CD8-positive, alpha-beta memory T cell (primary cell): ENCODE measurements around the gene DOP1A. TPM values are rescaled to one million over a fixed set of nuclear protein-coding genes. Genes with fewer than 3 reads are reported as not detected.

Experiments
- CTCF ChIA-PET: fragments of 350-600 bp; sonication (Branson Sonifier 250); formaldehyde crosslinking; loops from one replicate; lab custom pipeline; 2021; ENCODE audit warnings: antibody characterized with exemption; lab: Charles Lee
- POLR2A ChIA-PET: fragments of 350-600 bp; sonication (Branson Sonifier 250); formaldehyde crosslinking; loops from one replicate; lab custom pipeline; 2021; ENCODE audit warnings: antibody characterized with exemption; lab: Charles Lee
- DNase-seq, 5 donors: peaks; one replicate each; pipeline versions ENCODE4 v3.0.0 to v3.0.0-alpha.2; 2020 to 2022; ENCODE audit warnings: mixed read lengths in 1 of 5
- H3K27ac ChIP-seq: one replicate; pipeline ENCODE4 v1.7.0; 2013; ENCODE audit warnings: low read depth, mild to moderate bottlenecking, low read length, moderate library complexity
- H3K27me3 ChIP-seq: 2 replicates; pipeline ENCODE4 v1.7.0; 2013; ENCODE audit warnings: low read length, mild to moderate bottlenecking; ENCODE audit not compliant: insufficient read depth, poor library complexity, severe bottlenecking
- H3K36me3 ChIP-seq: 2 replicates; pipeline ENCODE4 v1.7.0; 2013; ENCODE audit warnings: mild to moderate bottlenecking, low read length, moderate library complexity; ENCODE audit not compliant: insufficient read depth
- H3K4me1 ChIP-seq: 2 replicates; pipeline ENCODE4 v1.7.0; 2013; ENCODE audit warnings: mild to moderate bottlenecking, low read length, moderate library complexity; ENCODE audit not compliant: insufficient read depth
- H3K4me3 ChIP-seq: 2 replicates; pipeline ENCODE4 v1.7.0; 2013; ENCODE audit warnings: mild to moderate bottlenecking, low read length
- H3K9me3 ChIP-seq: 2 replicates; pipeline ENCODE4 v1.7.0; 2013; ENCODE audit warnings: mild to moderate bottlenecking, low read length
- H3K27ac Mint-ChIP-seq, 8 donors: one replicate each; pipeline ENCODE4 v1.8.0; 2020 to 2021; ENCODE audit warnings: mixed read lengths in 8 of 8, mild to moderate bottlenecking in 6 of 8, inconsistent platforms in 3 of 8, moderate library complexity in 3 of 8
- H3K27me3 Mint-ChIP-seq, 2 donors: one replicate each; pipeline ENCODE4 v1.8.0; 2020 to 2021; ENCODE audit warnings: mixed read lengths in 2 of 2, mild to moderate bottlenecking in 1 of 2, moderate library complexity in 1 of 2
- H3K36me3 Mint-ChIP-seq, 3 donors: one replicate each; pipeline ENCODE4 v1.8.0; 2020 to 2021; ENCODE audit warnings: mixed read lengths in 3 of 3, inconsistent platforms in 1 of 3, mild to moderate bottlenecking in 1 of 3
- H3K4me1 Mint-ChIP-seq, 3 donors: one replicate each; pipeline ENCODE4 v1.8.0; 2020 to 2021; ENCODE audit warnings: mixed read lengths in 3 of 3, inconsistent platforms in 1 of 3, mild to moderate bottlenecking in 1 of 3
- H3K4me3 Mint-ChIP-seq, 7 donors: one replicate each; pipeline ENCODE4 v1.8.0; 2020 to 2021; ENCODE audit warnings: mixed read lengths in 7 of 7, mild to moderate bottlenecking in 6 of 7, moderate library complexity in 4 of 7, inconsistent platforms in 2 of 7
- H3K9me3 Mint-ChIP-seq, 5 donors: one replicate each; pipeline ENCODE4 v1.8.0; 2020 to 2022; ENCODE audit warnings: mixed read lengths in 5 of 5, mild to moderate bottlenecking in 3 of 5, moderate library complexity in 2 of 5, inconsistent platforms in 1 of 5
- polyA plus RNA-seq: library from polyadenylated mRNA; unstranded; fragments of 300-500 nt; fragmentation: Illumina TruSeq; gene quantifications from one replicate; pipeline ENCODE4 v1.2.3, GENCODE V29; 2021
- total RNA-seq, 2 experiments: library from RNA; stranded (reverse); gene quantifications; one replicate each; pipeline ENCODE4 v1.2.3, GENCODE V29; 2021

The DOP1A gene
- total and polyA plus RNA-seq, 3 experiments from 2014 or later, result 4.7 to 9.7 (median 8.5) TPM

DNA sequence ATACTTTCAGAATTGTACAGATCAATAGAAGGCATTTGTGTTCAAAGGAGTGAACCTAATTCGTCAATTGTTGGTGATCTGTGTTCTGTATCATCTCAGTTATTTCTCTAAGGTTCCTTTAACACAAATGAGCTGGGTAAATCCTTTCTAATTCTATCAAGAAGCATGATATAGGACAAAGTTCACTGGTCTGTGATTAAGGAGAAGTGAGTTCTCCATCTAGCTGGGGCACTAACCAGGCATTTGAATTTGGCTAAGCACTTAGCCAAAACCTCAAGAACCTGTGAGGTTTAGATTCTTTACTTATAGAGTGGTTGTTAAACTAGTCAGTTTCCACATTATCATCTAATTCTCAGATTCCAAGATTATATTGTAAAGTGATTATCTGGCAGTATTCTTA lies 50.3 kb downstream of the DOP1A start:
- no peaks in the 10 kb centered on the region for H3K4me1 ChIP-seq
- Mint-ChIP-seq H3K4me1 (no peaks in the 10 kb centered on the region), H3K27ac (no peak overlapping the region), H3K4me3 (no peak overlapping the region), H3K36me3 (peaks cover 0 to 46% (median 17%) of the 10 kb centered on the region in 3 donors), H3K9me3 (no peaks in the 10 kb centered on the region), H3K27me3 (no peaks in the 10 kb centered on the region)
- no peak overlapping the region for H3K27ac ChIP-seq
- CTCF ChIA-PET, result no interaction called here
- no peaks in the 10 kb centered on the region for H3K9me3 ChIP-seq
- no peaks in the 10 kb centered on the region for H3K27me3 ChIP-seq
- peaks cover 12% of the 10 kb centered on the region for H3K36me3 ChIP-seq
- no peak overlapping the region for H3K4me3 ChIP-seq
- DNase-seq, result no peak
- POLR2A ChIA-PET, result no interaction called here

DNA sequence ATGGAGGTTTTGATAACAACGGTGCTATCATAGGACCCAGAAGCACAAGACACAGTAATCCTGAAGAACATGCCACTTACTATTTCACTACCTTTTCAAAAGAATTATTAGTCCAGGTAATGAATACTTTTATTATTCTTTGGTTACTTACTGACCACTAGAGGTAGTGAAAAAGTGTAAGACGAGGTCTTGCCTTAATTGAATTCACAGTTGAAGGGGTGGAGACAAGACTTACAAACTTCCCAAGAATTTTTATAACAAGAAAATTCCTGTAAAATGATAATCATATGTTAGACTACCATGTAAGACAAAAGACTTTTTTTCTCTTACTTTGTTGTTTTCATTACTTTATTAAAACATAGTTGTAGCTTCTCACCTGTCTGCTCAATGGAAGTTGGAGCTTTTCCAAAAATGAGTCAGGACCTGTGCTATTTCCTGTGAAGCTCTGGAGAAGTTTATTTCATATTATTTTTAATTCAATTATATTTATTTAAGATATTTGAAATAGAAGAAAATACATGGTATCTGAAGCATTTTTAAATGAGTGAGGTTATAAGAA lies 52.4 kb downstream of the DOP1A start:
- peaks cover 16% of the 10 kb centered on the region for H3K36me3 ChIP-seq
- no peaks in the 10 kb centered on the region for H3K4me1 Mint-ChIP-seq
- H3K36me3 Mint-ChIP-seq, result peaks cover 6 to 51% (median 11%) of the 10 kb centered on the region in 3 donors
- ChIA-PET POLR2A (no interaction called here), CTCF (no interaction called here)
- no peak overlapping the region for H3K4me3 ChIP-seq
- H3K4me3 Mint-ChIP-seq, result no peak overlapping the region
- H3K4me1 ChIP-seq, result no peaks in the 10 kb centered on the region
- H3K9me3 Mint-ChIP-seq, result no peaks in the 10 kb centered on the region
- no peaks in the 10 kb centered on the region for H3K27me3 ChIP-seq
- no peaks in the 10 kb centered on the region for H3K27me3 Mint-ChIP-seq
- H3K27ac ChIP-seq, result no peak overlapping the region
- DNase-seq, result no peak
- H3K9me3 ChIP-seq, result no peaks in the 10 kb centered on the region
- H3K27ac Mint-ChIP-seq, result no peak overlapping the region

DNA sequence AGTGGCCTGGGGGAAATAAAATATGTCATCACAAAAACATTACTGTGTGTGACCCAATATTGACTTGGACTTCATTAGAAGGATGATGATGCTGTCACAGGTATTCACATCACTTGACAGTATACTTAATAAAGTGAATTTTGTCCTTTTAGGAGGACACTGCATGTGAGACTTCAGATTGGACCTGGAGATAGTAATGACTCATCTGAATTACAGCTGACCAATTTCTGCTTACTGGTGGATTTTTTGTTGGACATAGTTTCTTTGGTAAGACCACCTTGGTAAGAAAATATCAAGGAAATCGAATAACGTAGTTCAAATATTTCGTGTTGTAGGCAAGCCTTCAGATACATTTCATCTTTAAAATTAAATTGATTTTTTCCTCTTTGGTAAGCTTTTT lies 57.1 kb downstream of the DOP1A start:
- ChIA-PET CTCF (interaction anchor here (1.0 kb wide), 1 partner anchor 57 kb away, joined by 3 read pairs; the partner anchor contains the start of gene DOP1A), POLR2A (no interaction called here)
- no peaks in the 10 kb centered on the region for H3K4me1 Mint-ChIP-seq
- Histone ChIP-seq H3K27ac (no peak overlapping the region), H3K4me1 (no peaks in the 10 kb centered on the region), H3K27me3 (no peaks in the 10 kb centered on the region), H3K9me3 (no peaks in the 10 kb centered on the region), H3K4me3 (no peak overlapping the region), H3K36me3 (peaks cover 25% of the 10 kb centered on the region)
- no peak for DNase-seq
- H3K9me3 Mint-ChIP-seq, result no peaks in the 10 kb centered on the region
- H3K27me3 Mint-ChIP-seq, result no peaks in the 10 kb centered on the region
- H3K27ac Mint-ChIP-seq, result peak overlapping the region in 3 of 8 donors; percentile 14 to 46 (median 20)
- H3K36me3 Mint-ChIP-seq, result peaks cover 11 to 79% (median 24%) of the 10 kb centered on the region in 3 donors
- H3K4me3 Mint-ChIP-seq, result no peak overlapping the region

DNA sequence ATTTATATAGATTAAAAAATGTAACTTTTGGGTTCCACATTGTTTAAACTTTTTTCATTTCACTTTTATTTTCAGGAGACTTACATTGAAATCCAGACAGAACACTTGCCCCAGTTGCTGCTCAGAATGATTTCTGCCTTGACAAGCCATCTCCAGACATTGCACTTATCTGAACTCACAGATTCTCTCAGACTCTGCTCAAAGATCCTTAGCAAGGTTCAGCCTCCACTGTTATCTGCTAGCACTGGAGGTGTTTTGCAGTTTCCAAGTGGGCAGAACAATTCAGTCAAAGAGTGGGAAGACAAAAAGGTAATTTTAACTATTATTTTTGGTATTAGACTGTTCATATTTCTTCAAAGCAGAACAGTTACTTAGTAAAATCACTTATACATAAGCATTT lies 58.0 kb downstream of the DOP1A start:
- Mint-ChIP-seq H3K4me1 (no peaks in the 10 kb centered on the region), H3K27me3 (no peaks in the 10 kb centered on the region), H3K4me3 (no peak overlapping the region), H3K36me3 (peaks cover 13 to 82% (median 28%) of the 10 kb centered on the region in 3 donors), H3K27ac (peak overlapping the region in 1 of 8 donors; percentile 54), H3K9me3 (no peaks in the 10 kb centered on the region)
- Histone ChIP-seq H3K36me3 (peaks cover 23% of the 10 kb centered on the region), H3K27ac (no peak overlapping the region), H3K4me3 (no peak overlapping the region), H3K9me3 (no peaks in the 10 kb centered on the region), H3K27me3 (no peaks in the 10 kb centered on the region), H3K4me1 (no peaks in the 10 kb centered on the region)
- no peak for DNase-seq
- ChIA-PET CTCF (interaction anchor here (1.0 kb wide), 1 partner anchor 58 kb away, joined by 3 read pairs; the partner anchor contains the start of gene DOP1A), POLR2A (no interaction called here)

DNA sequence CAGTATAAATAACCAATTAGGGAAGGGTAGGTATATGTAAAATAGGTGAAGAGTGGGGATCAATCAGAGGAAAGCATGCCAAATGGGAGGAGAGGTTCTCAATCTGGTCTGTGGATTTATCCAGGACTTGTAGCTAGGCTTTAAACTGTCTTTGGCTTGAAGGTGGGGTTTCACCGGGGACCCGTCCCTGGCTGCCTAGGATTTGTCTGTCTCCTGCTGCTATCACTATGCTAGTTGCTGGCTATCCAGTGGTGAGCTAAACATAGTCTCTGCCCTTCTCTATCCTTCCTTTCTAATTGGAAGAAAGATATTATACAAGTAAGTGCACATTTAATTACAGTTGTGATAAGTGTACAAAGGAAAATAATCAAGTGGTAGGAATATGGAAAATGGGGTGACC lies 58.8 kb downstream of the DOP1A start:
- Histone ChIP-seq H3K27me3 (no peaks in the 10 kb centered on the region), H3K36me3 (peaks cover 18% of the 10 kb centered on the region), H3K4me1 (no peaks in the 10 kb centered on the region), H3K4me3 (no peak overlapping the region), H3K27ac (no peak overlapping the region), H3K9me3 (no peaks in the 10 kb centered on the region)
- no peaks in the 10 kb centered on the region for H3K4me1 Mint-ChIP-seq
- POLR2A ChIA-PET, result no interaction called here
- H3K9me3 Mint-ChIP-seq, result no peaks in the 10 kb centered on the region
- H3K4me3 Mint-ChIP-seq, result no peak overlapping the region
- H3K27me3 Mint-ChIP-seq, result no peaks in the 10 kb centered on the region
- CTCF ChIA-PET, result no interaction called here
- peaks cover 14 to 82% (median 32%) of the 10 kb centered on the region in 3 donors for H3K36me3 Mint-ChIP-seq
- H3K27ac Mint-ChIP-seq, result peak overlapping the region in 3 of 8 donors; percentile 43 to 47 (median 44)
- no peak for DNase-seq

DNA sequence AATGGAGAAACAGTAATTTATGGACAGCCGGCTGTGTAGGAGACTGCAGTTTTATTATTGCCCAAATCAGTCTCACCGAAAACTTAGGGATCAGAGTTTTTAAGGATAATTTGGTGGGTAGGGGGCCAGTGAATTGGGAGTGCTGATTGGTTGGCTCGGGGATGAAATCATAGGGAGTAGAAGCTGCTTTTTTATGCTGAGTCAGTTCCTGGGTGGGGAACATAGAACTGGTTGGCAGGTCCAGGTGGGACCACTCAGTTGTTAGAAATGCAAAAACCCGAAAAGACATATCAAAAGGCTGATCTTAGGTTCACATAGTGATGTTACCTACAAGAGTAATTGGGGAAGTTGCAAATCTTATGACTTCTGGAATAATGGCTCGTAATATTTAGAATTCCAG lies 59.3 kb downstream of the DOP1A start:
- ChIA-PET POLR2A (no interaction called here), CTCF (no interaction called here)
- H3K27me3 Mint-ChIP-seq, result no peaks in the 10 kb centered on the region
- H3K27ac Mint-ChIP-seq, result peak overlapping the region in 3 of 8 donors; percentile 43 to 64 (median 47)
- Histone ChIP-seq H3K4me1 (no peaks in the 10 kb centered on the region), H3K27me3 (no peaks in the 10 kb centered on the region), H3K9me3 (no peaks in the 10 kb centered on the region), H3K36me3 (peaks cover 18% of the 10 kb centered on the region), H3K4me3 (no peak overlapping the region), H3K27ac (no peak overlapping the region)
- H3K4me3 Mint-ChIP-seq, result no peak overlapping the region
- peaks cover 14 to 84% (median 32%) of the 10 kb centered on the region in 3 donors for H3K36me3 Mint-ChIP-seq
- H3K4me1 Mint-ChIP-seq, result no peaks in the 10 kb centered on the region
- no peak for DNase-seq
- no peaks in the 10 kb centered on the region for H3K9me3 Mint-ChIP-seq

DNA sequence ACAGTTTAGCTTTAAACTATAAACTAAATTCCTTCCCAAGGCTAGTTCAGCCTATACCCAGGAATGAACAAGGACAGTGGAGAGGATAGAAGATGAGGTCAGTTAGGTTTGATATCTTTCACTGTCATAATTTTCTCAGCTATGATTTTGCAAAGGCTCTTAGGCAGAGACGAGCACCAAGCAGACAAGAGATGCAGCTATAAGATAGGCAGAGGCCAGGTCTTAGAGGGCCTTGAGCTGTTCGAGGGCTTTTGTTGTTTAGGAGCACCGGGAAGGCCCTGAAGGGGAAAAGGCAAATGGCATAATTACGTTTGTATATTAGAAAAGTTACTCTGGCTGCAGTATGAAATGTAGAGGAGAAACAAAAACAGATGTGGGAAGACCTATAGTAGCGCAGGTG lies 59.8 kb downstream of the DOP1A start:
- Histone ChIP-seq H3K27ac (no peak overlapping the region), H3K36me3 (peaks cover 18% of the 10 kb centered on the region), H3K27me3 (no peaks in the 10 kb centered on the region), H3K9me3 (no peaks in the 10 kb centered on the region), H3K4me1 (no peaks in the 10 kb centered on the region), H3K4me3 (no peak overlapping the region)
- POLR2A ChIA-PET, result no interaction called here
- Mint-ChIP-seq H3K27ac (peak overlapping the region in 2 of 8 donors; percentile 31 to 74), H3K36me3 (peaks cover 14 to 84% (median 33%) of the 10 kb centered on the region in 3 donors), H3K4me3 (no peak overlapping the region), H3K27me3 (no peaks in the 10 kb centered on the region), H3K4me1 (no peaks in the 10 kb centered on the region), H3K9me3 (no peaks in the 10 kb centered on the region)
- DNase-seq, result no peak
- CTCF ChIA-PET, result no interaction called here

DNA sequence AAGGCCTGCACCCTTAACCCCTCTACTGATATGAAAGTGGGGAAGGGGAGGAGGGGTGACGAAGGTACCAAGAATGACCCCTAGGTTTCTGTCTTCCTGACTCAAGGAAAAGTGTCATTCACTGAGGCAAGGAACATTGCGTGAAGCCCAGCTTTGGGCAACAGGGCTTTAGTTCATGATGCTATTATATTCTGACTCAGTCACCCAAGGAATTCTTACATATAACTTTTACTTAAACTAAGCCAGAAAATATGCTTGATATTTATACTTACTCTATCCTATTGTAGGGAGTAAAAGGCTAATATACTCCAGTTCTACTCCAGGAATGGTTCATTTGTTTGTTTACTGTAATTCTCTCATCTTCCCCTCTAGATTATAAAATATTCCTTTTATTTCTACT lies 60.5 kb downstream of the DOP1A start:
- CTCF ChIA-PET, result no interaction called here
- POLR2A ChIA-PET, result no interaction called here
- Mint-ChIP-seq H3K36me3 (peaks cover 14 to 84% (median 33%) of the 10 kb centered on the region in 3 donors), H3K4me3 (no peak overlapping the region), H3K27me3 (no peaks in the 10 kb centered on the region), H3K9me3 (no peaks in the 10 kb centered on the region), H3K4me1 (no peaks in the 10 kb centered on the region), H3K27ac (no peak overlapping the region)
- Histone ChIP-seq H3K36me3 (peaks cover 18% of the 10 kb centered on the region), H3K27me3 (no peaks in the 10 kb centered on the region), H3K9me3 (no peaks in the 10 kb centered on the region), H3K4me1 (no peaks in the 10 kb centered on the region), H3K27ac (no peak overlapping the region), H3K4me3 (no peak overlapping the region)
- DNase-seq, result no peak
